ENCODE data around the gene PEX10. TPM values are rescaled to one million over a fixed set of nuclear protein-coding genes. Genes with fewer than 3 reads are reported as not detected.

PEX10 gene
- total RNA-seq, 1 donor from 2014 or later, result 17.9 TPM

DNA sequence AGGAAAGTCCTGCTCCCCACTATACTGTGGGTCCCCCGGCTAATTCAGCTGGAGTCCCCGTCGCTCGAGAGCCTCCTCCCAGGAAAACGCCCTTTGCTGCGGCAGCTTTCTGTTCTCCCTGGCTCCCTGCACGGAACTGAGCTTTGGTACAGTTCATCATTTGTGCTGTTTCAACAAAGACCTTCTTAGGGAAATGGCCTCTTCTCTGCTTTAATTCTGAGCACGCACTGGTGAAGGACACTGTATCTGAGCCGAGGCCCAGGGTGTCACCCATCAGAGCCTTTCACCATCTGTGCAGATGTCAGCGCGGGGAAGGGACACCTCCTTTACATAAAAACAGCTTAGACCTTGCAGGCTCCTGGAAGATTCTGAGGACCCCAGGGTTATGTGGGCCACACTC lies 13.5 kb upstream of the PEX10 start:
- no peak for DNase-seq (ENCODE audit: low spot score)

DNA sequence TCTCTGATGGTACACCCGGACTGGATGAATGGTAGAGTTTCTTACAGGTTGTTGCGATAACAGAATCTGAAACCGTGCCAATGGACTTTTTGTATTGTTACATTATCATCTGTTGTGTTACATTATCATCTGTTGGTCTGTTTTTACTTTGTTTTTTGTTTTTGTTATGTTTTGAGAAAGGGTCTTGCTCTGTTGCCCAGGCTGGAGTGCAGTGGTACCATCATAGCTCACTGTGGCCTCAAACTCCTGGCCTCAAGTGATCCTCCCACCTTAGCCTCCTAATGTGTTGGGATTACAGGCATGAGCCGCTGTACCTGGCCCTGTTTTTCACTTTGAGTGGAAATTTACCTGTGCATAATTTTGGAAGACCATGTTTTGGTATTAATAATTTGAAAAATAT lies 10.2 kb upstream of the PEX10 start:
- DNase-seq (ENCODE audit: low spot score), result no peak

DNA sequence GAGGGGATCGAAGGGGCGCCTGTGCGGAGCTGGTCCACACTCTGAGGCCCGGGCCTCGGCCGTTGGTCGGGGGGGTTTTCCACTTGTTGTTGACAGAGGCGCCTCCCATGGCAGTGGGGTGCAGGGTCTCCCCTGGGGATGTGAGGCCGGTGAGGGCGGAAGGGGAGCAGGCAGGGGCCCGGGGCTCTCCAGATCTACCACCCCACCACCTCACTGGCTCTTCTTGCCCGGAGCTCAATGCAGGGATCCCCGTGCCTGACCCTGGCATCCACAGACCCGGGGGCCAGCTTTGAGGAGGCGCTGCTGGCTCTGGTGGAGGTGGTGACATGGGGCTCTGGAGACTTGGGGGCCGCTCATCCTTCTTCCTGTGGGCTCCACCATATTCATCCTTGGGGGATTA lies 7.1 kb upstream of the PEX10 start:
- no peak for DNase-seq (ENCODE audit: low spot score)

DNA sequence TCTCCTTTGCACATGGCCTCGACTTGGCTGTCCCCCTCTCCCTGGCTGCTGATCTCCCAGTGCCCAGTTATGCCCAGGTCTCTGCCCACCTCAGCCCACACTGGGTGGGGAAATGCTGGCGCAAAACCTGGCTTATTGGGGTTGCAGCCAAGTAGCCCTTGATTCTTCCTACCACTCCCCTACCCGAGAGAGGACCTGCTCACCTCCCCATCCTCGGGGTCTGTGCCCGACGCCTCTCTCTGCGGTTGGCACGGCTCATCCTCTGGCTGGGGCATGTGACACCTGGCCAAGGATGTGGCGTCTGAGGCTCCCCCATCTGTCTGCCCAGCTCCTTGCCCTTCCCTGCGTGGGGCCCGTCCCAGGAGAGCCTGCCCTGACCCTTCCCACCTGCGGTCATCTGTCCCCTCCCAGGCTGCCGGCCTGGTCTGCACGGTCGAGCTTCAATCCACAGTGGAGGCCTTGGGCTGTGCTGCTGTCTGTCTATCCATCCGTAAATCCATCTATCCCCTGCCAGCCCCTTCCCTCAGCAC lies 6.5 kb upstream of the PEX10 start:
- DNase-seq (ENCODE audit: low spot score), result no peak

DNA sequence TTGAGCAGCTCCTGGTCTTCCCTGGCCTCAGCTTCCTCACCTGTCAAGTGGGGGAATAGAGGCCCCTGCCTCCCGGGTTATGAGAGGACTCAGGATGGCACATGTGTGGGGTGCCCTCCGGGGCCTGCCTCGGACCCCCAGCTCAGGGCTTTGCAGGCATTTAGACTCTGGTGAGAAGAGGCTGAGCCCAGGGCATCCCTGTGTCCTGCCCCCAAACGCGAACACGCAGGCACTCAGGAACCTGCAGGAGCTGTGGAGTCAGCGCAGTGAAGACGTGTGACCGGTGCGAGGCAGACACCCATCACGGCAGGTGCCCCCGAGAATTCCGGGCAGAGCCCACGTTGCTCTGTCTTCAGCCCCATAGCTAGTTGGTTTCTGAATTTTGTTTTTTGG lies 5.5 kb upstream of the PEX10 start:
- DNase-seq (ENCODE audit: low spot score), result no peak

DNA sequence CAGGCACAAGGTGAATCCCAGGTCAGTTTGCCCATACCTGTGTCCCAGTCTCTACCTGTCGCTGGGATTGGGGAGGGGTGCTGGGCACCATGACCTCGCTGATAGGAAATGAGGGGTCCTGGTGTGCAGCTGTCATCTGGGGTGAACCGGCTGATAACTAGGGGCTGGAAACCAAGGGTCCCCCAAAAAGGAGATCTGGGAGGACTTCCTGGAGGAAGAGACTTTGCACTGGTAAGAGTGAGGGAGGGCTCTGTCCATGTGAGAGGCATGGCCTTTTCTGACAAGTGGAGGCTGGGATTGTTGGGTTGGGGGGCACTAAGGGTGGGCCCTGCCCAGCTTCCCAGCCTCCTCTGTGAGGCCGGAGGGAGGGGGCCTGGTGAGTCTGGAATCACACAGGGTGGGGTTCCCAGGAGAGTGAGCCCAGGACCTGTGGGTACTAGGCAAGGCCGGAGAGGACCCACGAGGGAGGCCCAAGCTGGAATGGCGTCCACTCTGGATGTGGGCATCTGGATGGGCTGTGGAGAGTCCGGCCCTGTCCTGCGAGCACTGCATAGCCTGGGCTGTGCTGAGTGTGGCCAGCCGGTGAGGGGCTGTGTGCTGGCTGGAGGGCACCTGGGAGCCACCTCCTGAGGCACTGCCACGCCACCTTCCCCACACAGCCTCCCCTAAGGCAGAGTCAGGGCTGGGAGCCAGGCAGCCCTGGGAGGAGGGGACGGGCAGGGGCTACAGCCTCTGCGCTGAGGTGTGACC lies 4.9 kb upstream of the PEX10 start:
- no peak for DNase-seq (ENCODE audit: low spot score)

DNA sequence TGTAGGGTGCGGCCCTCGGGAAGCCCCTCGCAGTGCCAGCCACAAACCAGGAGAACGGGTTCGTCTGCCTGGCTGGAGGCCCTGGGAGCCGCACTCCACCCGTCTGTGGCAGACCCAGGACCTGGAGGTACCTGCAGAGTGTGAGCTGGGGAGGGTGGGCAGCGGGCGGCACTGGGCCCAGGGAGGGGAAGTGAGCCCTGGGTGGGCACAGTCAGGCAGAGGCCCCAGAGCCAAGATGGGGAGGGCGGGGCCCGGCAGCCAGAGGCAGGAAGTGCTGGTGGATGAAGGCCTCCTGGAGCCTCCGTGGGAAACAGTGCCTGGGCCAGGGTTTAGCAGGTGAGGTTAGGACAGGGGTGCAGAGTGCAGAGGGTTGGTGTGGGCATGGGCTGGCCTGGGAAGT lies 4.0 kb upstream of the PEX10 start:
- DNase-seq (ENCODE audit: low spot score), result no peak

DNA sequence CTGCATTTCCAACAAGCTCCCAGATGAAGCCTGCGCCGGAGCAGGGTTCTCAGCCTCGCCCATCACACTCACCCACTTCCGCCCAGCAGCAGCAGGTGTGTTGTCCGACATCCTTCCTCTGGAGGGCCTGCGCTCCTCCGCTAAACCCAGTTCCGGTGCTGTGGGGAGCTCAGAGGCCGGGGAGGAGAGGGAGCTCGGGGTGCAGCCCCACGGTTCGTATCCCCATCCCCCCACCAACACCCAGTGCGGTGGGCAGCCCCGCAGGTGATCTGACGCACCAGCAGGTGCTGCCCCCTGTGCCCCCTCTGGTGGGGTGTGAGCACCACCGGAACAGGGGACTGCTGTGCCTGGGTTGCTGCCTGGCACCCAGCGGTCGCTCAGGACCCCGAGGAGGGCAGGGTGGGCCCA lies 3.4 kb upstream of the PEX10 start:
- no peak for DNase-seq (ENCODE audit: low spot score)

DNA sequence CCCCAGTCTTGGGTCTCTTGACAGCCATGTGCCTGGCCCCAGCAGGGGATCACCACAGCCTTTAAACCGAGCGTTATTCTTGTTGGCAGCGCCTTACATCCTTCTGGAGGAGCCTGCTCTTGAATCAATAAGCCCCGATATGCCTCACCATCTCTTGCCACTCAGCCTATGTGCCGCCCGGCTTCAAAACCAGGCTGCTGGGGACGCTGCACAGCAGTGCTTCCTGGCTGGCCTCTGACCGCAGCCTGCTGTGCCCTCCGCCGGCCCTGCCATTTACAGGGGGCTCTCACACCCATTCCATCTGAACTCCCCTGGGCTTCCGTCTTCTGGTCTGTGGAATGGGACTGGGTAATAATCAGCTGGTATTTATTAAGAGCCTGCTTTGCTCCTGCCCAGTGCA lies 3.0 kb upstream of the PEX10 start:
- no peak for DNase-seq (ENCODE audit: low spot score)

DNA sequence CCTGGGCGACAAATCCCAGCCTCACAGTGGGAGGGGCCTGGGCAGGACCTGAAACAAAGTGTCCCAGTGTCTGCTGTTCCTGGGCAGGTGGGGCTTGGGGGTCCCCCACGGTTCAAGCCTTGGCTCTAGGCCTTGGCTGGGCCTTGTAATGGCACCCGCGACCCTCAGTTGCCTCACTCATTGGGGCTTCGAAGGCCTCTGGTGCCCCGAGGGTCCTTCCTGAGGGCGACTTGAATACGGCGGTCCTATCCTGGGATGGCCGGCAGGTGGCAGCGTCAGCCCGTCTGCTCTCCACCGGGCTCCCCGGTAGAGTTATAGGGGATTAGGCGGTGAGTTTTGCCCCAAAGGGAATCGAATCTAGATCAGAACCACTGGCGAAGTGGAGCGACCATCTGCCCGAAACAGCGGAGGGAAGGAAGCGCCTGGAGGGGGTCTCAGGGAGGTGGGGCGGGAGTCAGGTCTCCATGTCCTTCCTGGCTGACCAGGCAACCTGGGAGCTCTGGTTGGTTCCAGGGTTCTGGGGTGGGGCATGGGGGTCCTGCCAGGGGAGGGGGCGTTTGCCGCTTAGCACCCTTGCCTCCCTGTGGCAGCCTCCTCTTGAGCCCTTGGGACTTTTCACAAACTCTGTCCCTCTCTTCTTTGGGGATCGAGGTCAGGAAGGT lies 2.1 kb upstream of the PEX10 start:
- DNase-seq (ENCODE audit: low spot score), result peak; percentile 77

DNA sequence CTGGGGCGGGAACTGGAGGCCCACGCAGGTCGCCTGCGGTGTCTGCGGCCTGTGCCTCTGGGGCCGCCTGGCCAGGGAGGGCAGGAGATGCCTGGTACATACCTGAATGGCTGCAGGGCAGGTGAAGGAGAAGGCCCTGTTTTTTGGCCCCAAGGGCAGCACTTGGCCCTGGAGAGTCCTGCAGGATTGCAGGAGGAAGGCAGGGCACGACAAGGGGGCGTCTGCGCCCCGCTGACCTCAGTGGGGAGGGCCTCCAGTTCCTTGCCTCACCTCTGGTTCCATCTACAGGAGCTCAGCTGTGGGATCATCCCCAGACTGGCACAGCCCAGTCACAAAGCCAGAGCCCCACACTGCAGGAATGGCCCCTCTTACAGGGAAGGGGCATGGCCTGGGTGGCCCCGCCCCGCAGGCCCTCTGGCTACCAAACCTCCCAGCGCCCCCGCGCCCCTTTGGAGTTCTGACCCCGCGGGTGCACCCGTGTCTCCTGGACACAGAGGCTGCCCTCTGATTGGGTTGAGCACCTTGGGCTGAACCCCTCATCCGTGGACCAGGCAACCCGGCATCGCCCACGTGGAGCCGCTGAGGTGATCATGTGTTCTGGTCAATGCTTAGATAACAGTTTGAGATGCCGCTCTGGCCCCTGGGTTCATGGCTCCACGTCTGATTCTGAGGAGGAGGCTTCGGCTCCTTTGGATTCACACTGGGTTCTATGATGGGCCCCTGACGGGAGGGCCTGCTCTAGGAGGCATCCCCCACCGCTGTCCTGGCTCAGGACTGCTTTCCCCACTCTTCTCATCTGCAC lies 1.3 kb upstream of the PEX10 start:
- DNase-seq (ENCODE audit: low spot score), result no peak

DNA sequence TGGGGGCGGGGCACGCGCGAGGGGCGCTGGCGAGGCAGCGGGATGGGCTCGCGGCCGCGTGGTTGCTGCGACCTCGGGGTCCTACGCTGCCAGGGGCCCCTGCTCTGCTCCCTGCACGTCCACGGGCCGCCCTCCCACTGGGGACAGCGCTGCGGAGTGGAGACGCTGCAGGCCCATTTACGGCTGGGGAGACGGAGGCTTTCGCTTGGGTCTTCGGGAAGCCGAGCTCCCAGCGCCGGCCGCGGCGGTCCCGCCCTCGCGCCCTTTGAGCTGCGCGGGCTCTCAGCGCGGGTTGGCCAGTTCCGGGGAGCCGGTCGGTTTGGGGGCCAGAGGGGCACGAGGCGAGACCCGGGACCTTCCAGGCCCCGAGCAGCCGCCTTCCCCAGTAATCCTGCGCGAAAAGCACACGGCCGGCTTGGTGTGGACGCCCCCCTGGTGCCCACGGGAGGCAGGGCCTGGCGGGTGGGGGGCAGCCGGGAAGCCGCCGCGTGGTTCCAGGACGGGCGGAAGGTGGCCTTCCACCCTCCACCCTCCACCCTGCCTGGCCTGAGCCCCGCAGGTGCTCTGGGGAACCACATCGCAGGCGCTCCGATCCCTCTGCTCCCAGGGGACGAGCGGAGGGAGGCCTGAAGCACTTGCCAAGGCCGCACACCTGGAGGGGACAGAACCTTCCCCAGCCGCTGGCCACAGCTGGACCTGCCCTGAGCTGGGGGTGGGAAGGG lies 570 bp upstream of the PEX10 start:
- DNase-seq (ENCODE audit: low spot score), result no peak

DNA sequence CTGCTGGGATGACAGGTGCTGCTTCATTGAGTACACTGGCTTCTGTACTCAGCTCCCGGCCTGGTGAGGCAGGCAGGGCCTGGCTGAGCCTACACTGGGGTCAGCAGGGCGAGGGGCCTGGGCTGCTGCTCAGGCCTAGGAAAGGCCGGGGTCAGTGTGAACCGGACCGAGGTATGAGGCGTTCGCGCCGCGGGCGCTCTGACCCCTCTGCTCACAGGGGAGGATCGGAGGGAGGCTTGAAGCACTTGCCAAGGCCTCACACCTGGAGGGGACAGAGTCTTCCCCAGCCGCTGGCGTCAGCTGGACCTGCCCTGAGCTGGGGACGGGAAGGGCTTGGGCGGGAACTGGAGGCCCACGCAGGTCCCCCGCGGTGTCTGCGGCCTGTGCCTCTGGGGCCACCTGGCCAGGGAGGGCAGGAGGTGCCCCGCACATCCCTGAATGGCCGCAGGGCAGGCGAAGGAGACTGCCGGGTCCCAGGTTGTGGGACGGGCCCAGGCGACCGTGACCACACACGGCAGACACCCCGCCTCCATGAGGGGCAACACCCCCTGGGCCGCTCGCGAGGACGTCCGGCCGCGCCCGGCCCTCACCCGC lies 466 bp downstream of the PEX10 start:
- no peak for DNase-seq (ENCODE audit: low spot score)

DNA sequence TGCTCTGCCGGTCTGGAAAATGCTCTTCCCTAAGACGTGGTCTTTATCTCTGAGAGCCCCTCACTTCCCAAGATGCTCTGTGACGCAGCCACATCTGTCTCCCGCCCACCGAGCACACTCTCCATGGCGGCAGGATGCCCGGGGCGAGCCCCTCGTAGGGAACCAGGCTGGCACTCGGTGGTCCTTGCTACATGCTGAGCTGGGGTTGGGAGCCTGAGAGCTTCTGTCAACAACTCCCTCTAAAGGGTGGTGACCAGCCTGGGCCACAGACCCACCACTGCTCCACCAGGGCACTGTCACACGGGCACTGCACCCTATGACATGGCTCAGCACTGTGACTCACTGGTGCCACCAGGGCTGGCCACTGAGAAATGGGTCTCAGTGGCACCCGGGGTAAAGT lies 2.6 kb downstream of the PEX10 start:
- DNase-seq (ENCODE audit: low spot score), result no peak

DNA sequence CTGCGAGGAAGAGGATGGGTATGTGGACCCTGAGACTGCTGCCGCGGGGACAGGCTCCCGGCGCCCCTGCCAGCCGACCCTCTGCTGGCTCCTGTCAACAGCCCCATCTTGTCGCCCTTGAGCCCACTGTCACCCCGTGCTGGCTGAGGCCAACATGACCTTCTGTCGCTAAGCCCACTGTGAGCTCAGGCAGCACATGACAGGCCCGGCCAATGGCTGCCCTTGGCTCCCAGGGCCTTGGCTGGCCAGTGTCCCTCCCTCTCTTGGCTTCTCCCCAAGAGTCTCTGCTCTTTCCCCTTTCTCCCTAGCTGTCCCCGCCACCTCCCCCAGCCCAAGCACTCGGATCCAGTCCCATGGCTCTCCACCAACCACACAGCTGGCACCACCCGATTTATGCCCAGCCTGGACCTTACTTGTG lies 3.5 kb downstream of the PEX10 start:
- no peak for DNase-seq (ENCODE audit: low spot score)

DNA sequence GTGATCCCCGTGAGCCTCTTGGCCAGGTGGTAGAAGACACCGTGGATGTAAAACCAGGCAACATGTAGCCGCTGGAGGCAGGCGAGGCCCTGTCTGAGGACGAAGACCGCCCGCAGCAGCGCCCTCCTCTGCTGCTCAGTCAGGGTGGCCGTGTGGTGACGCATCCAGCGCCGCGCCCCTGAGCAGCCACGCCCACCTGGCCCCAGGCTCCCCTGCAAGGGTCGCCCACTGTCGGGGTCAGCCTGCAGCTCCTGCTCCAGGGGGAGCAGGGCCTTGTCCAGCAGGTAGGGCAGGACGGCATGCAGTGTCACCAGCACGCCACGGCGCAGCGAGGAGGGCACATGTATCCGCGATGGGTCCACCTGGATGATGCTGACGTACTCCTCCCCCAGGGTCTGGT lies 3.9 kb downstream of the PEX10 start:
- no peak for DNase-seq (ENCODE audit: low spot score)

DNA sequence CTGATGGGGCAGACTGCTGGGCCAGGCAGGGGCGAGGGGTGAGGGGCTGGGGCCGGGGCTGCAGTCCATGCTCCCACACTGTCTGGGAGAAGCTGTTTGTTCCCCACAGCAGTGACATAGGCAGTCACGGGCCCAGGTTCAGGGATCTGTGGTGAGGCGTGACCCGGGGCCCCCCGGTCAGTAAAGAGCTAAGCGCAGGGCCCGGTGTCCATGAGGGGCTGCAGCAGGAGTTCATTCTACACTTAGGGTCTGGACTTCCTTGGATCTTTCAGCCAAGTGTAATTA lies 4.4 kb downstream of the PEX10 start:
- DNase-seq (ENCODE audit: low spot score), result no peak

DNA sequence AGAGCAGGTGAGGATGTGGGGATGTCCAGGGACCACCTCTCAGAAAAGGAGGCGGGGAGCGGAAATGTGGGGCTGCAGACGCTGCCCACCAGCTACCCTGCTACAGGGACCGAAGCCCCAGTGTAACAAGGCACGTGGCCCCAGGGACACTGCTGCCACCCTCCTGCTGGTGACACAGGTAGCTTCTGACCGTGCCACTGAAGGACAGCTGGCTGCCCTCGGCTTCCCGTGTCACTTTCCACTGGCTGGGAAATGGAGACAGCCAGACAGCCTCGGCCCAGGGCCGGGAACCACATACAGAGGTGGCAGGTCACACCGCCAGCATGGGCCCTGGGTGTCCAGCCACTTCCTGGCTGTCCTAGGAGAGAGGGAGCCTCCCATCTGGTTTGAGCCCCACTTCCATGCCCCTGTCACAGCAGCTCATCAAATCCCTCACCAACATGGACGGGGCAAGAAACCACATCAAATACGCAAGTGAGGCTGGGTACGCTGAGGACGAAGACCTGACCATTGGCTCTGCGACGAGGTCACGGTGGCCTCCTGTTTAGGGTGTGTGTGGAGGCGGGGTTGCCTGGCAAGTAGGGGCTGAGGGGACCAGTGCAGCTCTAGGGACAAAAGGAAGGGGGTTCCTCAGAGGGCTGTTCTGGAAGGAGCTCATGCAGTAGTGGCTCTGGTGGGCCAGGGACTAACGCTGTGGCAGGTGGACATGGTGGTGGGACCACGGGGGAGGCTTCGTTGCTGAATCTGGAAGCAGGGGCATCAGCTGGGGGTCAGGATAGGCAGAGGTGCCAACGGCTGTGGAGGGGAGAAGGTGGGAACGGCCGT lies 5.0 kb downstream of the PEX10 start:
- no peak for DNase-seq (ENCODE audit: low spot score)

DNA sequence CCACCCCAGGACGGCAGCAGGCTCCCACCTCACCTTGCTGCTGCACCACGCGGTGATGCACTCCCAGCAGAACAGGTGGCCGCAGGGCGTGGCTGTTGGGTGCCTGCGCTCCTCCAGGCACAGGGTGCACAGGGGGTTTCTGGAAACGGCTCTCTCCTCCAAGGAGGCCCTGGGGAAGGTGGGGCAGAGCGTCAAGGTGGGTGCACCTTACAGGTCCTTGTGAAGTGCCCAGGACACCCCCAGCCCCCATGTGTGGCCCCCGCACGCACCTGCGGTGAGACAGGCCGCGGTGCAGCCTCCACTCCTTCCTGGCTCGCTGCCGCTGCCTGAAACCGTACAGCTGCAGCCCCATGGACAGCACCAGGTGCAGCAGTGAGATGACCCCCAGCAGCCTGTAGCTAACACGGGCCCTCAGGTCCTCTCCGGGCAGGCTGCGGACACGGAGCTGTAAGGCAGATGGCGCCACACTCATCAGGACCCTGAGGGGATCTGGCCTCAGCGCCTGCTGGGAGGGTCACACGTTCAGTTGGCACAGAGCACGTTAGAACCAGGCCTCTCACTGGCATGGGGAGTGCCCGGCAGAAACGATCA lies 5.8 kb downstream of the PEX10 start:
- no peak for DNase-seq (ENCODE audit: low spot score)

DNA sequence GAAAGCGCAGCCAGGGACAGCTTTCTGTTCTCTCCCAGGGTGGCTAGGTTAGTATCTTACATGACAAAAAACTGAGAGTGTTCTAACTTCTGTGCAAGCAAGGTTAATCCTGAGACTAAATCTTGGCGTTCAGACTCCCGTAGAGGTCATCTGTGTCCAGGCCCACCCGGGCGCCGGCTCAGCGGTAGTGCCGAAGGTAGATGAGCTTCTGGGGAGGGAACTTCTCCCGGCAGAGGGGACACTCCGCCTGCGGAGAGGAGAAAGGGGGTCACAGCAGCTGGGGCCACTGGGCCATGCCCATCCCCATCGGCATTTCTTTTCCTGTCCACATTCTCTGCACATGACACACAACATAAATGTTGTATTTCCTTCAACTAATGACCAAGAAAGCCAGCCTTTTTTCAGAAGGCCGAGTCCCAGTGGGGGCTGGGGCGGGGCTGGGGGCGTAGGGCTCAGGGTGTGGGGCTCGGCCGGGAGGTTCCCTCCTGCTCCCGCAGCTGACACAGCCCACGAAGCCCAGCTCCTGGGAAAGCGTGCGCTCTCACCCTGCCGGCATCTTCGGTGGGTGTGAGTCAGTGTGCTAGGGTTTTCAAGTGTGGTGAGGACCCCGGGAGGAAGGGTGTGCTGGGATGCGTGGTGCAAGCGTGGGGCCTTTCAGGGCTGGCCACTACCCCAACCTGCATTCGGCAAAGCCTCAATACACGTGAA lies 6.6 kb downstream of the PEX10 start:
- DNase-seq (ENCODE audit: low spot score), result no peak
